NCI-H510A (cell line): ENCODE measurements around the gene NUP188.

Experiments used
- DNase-seq: peaks from one replicate; lab custom pipeline; 2025; lab: John Stamatoyannopoulos, UW

The NUP188 gene

GRCh38 chr9:128913995-128914772 is 33.3 kb upstream of the NUP188 start:
- no peak for DNase-seq

GRCh38 chr9:128916204-128916603 is 31.3 kb upstream of the NUP188 start:
- no peak for DNase-seq

- DNase-seq: no peak
Observed at GRCh38 chr9:128916745-128917144, 30.8 kb upstream of the NUP188 start.

- DNase-seq: no peak
Observed at GRCh38 chr9:128917151-128917849, 30.2 kb upstream of the NUP188 start.

- DNase-seq: no peak
Observed at GRCh38 chr9:128918921-128919320, 28.6 kb upstream of the NUP188 start.

GRCh38 chr9:128919402-128920089 is 28.0 kb upstream of the NUP188 start:
- DNase-seq: no peak

GRCh38 chr9:128920381-128921058 is 27.0 kb upstream of the NUP188 start, which contains the start of gene PHYHD1:
TSS of gene PHYHD1 (plus strand) at chr9:128920982. CDS start at chr9:128922324, 1,342 bp downstream.
- no peak for DNase-seq

- no peak for DNase-seq
Observed at GRCh38 chr9:128921881-128922763, 25.4 kb upstream of the NUP188 start.

- DNase-seq: no peak
Observed at GRCh38 chr9:128923493-128923883, 24.0 kb upstream of the NUP188 start.

GRCh38 chr9:128927731-128928411 is 19.6 kb upstream of the NUP188 start:
- DNase-seq: no peak

- no peak for DNase-seq
Observed at GRCh38 chr9:128928624-128929023, 18.9 kb upstream of the NUP188 start.

- no peak for DNase-seq
Observed at GRCh38 chr9:128929560-128929959, 17.9 kb upstream of the NUP188 start.

GRCh38 chr9:128933731-128934130 is 13.8 kb upstream of the NUP188 start:
- DNase-seq: no peak

- no peak for DNase-seq
Observed at GRCh38 chr9:128936171-128936865, 11.2 kb upstream of the NUP188 start.

GRCh38 chr9:128937310-128938165 is 10.0 kb upstream of the NUP188 start:
- DNase-seq: no peak

- DNase-seq: no peak
Observed at GRCh38 chr9:128940271-128940921, 7.1 kb upstream of the NUP188 start.

- DNase-seq: no peak
Observed at GRCh38 chr9:128940946-128941755, 6.3 kb upstream of the NUP188 start.
